Hepatocyte (in vitro differentiated cells): ENCODE measurements around the gene XRCC5.

ENCODE experiments used
- EZH2 ChIP-seq: fragments of 200-600 bp; sonication (generic); IDR thresholded peaks from 2 replicates; pipeline ENCODE4 v1.6.1; 2016; ENCODE audit warnings: antibody characterized with exemption, mild to moderate bottlenecking, borderline replicate concordance
- EZH2phosphoT487 ChIP-seq: fragments of 200-600 bp; sonication (generic); IDR thresholded peaks from one replicate; pipeline ENCODE4 v1.6.1; 2018; ENCODE audit warnings: antibody characterized with exemption, mild to moderate bottlenecking, low read depth, moderate library complexity; ENCODE audit not compliant: unreplicated experiment, severe bottlenecking
- TF ChIP-seq, protein P1 (sequence below): fragments of 200-600 bp; sonication (generic); IDR thresholded peaks from 2 replicates; pipeline ENCODE4 v1.5.1; 2016; ENCODE audit warnings: antibody characterized with exemption, mild to moderate bottlenecking; ENCODE audit not compliant: poor library complexity

- TF ChIP-seq, protein P1, sequence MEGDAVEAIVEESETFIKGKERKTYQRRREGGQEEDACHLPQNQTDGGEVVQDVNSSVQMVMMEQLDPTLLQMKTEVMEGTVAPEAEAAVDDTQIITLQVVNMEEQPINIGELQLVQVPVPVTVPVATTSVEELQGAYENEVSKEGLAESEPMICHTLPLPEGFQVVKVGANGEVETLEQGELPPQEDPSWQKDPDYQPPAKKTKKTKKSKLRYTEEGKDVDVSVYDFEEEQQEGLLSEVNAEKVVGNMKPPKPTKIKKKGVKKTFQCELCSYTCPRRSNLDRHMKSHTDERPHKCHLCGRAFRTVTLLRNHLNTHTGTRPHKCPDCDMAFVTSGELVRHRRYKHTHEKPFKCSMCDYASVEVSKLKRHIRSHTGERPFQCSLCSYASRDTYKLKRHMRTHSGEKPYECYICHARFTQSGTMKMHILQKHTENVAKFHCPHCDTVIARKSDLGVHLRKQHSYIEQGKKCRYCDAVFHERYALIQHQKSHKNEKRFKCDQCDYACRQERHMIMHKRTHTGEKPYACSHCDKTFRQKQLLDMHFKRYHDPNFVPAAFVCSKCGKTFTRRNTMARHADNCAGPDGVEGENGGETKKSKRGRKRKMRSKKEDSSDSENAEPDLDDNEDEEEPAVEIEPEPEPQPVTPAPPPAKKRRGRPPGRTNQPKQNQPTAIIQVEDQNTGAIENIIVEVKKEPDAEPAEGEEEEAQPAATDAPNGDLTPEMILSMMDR, result no peak
- TF ChIP-seq EZH2 (no peak), EZH2phosphoT487 (no peak)
Measured at GRCh38 chr2:216134958-216135541, 25.9 kb downstream of the XRCC5 start.
